Measurements from ENCODE around the gene PACRGL. TPM values are rescaled to one million over a fixed set of nuclear protein-coding genes. Genes with fewer than 3 reads are reported as not detected.

PACRGL gene
- total RNA-seq, 2 experiments from 2014 or later: 17.8 to 29.7 TPM

- ChIA-PET CTCF (ENCODE audit: unreplicated experiment) (interaction anchor here (0.6 kb wide), 1 partner anchor 51 kb away, joined by 3 read pairs; no protein-coding TSS in a partner anchor), POLR2A (no interaction called here)
- DNase-seq (ENCODE audit: low spot score): no peak
- Histone ChIP-seq H2AFZ (ENCODE audit: low read length) (no peak overlapping the region), H3K9me3 (ENCODE audit: low read length) (no peaks in the 10 kb centered on the region), H3K4me2 (ENCODE audit: low read length) (no peak overlapping the region), H3K27ac (ENCODE audit: low read depth, low read length, poor library complexity, severe bottlenecking) (no peak overlapping the region), H3K4me1 (ENCODE audit: insufficient read depth, low read length, poor library complexity, severe bottlenecking) (no peaks in the 10 kb centered on the region), H3K79me2 (ENCODE audit: insufficient read depth, low read depth, low read length) (no peaks in the 10 kb centered on the region), H3K36me3 (ENCODE audit: insufficient read depth, low read length) (no peaks in the 10 kb centered on the region), H3K9me2 (ENCODE audit: insufficient read depth, low read length) (no peaks in the 10 kb centered on the region), H4K20me1 (ENCODE audit: insufficient read depth, low read length) (no peaks in the 10 kb centered on the region), H3K4me3 (ENCODE audit: low read depth, low read length, poor library complexity, severe bottlenecking) (no peak overlapping the region)
- BruUV-seq (replicated peaks): no TSS peak
- TF ChIP-seq EZH2phosphoT487 (IDR thresholded peaks at IDR 0.05; ENCODE audit: borderline replicate concordance, low read depth, low read length): no peak
- no peak for TF ChIP-seq CTCF (conservative IDR thresholded peaks at IDR 0.05; ENCODE audit: low read length)
- intact Hi-C loops (cut with micrococcal nuclease; ENCODE audit: unreplicated experiment): no loop called here
Measured at GRCh38 chr4:20672262-20672661, 28.0 kb upstream of the PACRGL start.

- no peaks in the 10 kb centered on the region for H3K9me3 ChIP-seq (ENCODE audit: low read length)
- no peaks in the 10 kb centered on the region for H3K9me2 ChIP-seq (ENCODE audit: insufficient read depth, low read length)
- no peak overlapping the region for H2AFZ ChIP-seq (ENCODE audit: low read length)
- no peaks in the 10 kb centered on the region for H3K79me2 ChIP-seq (ENCODE audit: insufficient read depth, low read depth, low read length)
- TF ChIP-seq EZH2phosphoT487 (IDR thresholded peaks at IDR 0.05; ENCODE audit: borderline replicate concordance, low read depth, low read length) (no peak), CTCF (conservative IDR thresholded peaks at IDR 0.05; ENCODE audit: low read length) (no peak)
- no peak overlapping the region for H3K4me2 ChIP-seq (ENCODE audit: low read length)
- H3K27ac ChIP-seq (ENCODE audit: low read depth, low read length, poor library complexity, severe bottlenecking): no peak overlapping the region
- no TSS peak for BruUV-seq (replicated peaks)
- DNase-seq (ENCODE audit: low spot score): no peak
- no peaks in the 10 kb centered on the region for H3K36me3 ChIP-seq (ENCODE audit: insufficient read depth, low read length)
- ChIA-PET CTCF (ENCODE audit: unreplicated experiment) (no interaction called here), POLR2A (no interaction called here)
- H3K4me1 ChIP-seq (ENCODE audit: insufficient read depth, low read length, poor library complexity, severe bottlenecking): no peaks in the 10 kb centered on the region
- intact Hi-C loops (cut with micrococcal nuclease; ENCODE audit: unreplicated experiment): no loop called here
- no peaks in the 10 kb centered on the region for H4K20me1 ChIP-seq (ENCODE audit: insufficient read depth, low read length)
- no peak overlapping the region for H3K4me3 ChIP-seq (ENCODE audit: low read depth, low read length, poor library complexity, severe bottlenecking)
Measured at GRCh38 chr4:20675786-20676185, 24.5 kb upstream of the PACRGL start.

- Histone ChIP-seq H3K79me2 (ENCODE audit: insufficient read depth, low read depth, low read length) (no peaks in the 10 kb centered on the region), H2AFZ (ENCODE audit: low read length) (no peak overlapping the region), H3K9me2 (ENCODE audit: insufficient read depth, low read length) (no peaks in the 10 kb centered on the region), H3K4me3 (ENCODE audit: low read depth, low read length, poor library complexity, severe bottlenecking) (no peak overlapping the region), H3K36me3 (ENCODE audit: insufficient read depth, low read length) (no peaks in the 10 kb centered on the region), H3K9me3 (ENCODE audit: low read length) (no peaks in the 10 kb centered on the region), H3K27ac (ENCODE audit: low read depth, low read length, poor library complexity, severe bottlenecking) (no peak overlapping the region), H3K4me1 (ENCODE audit: insufficient read depth, low read length, poor library complexity, severe bottlenecking) (no peaks in the 10 kb centered on the region), H3K4me2 (ENCODE audit: low read length) (no peak overlapping the region), H4K20me1 (ENCODE audit: insufficient read depth, low read length) (no peaks in the 10 kb centered on the region)
- no peak for TF ChIP-seq EZH2phosphoT487 (IDR thresholded peaks at IDR 0.05; ENCODE audit: borderline replicate concordance, low read depth, low read length)
- no peak for TF ChIP-seq CTCF (conservative IDR thresholded peaks at IDR 0.05; ENCODE audit: low read length)
- intact Hi-C loops (cut with micrococcal nuclease; ENCODE audit: unreplicated experiment): no loop called here
- BruUV-seq (replicated peaks): no TSS peak
- CTCF ChIA-PET (ENCODE audit: unreplicated experiment): no interaction called here
- POLR2A ChIA-PET: no interaction called here
- no peak for DNase-seq (ENCODE audit: low spot score)
Measured at GRCh38 chr4:20676501-20677197, 23.6 kb upstream of the PACRGL start.
